Muscle of back (tissue), 11 donors: ENCODE results near the gene GOLGA8S. TPM values are rescaled to one million over a fixed set of nuclear protein-coding genes. Genes with fewer than 3 reads are reported as not detected.
"Not testable (repeated sequence)": the region's sequence is repeated elsewhere in the genome, so short reads cannot be mapped to it uniquely, and the experiment has no call there.

ENCODE experiments used
- DNase-seq, 3 donors: peaks; one replicate each; pipeline versions ENCODE4 v3.0.0 to v3.0.0-alpha.2; 2013
- polyA plus RNA-seq, 10 donors: library from polyadenylated mRNA; unstranded; fragments of 120-200 nt; gene quantifications; one replicate each; pipeline ENCODE4 v1.2.1, GENCODE V29; 2013; ENCODE audit not compliant: insufficient read length in 10 of 10

Gene GOLGA8S
- polyA plus RNA-seq, 10 donors: 0.24 to 1.2 (median 0.55) TPM

GRCh38 chr15:23397779-23398178, 43.2 kb downstream of the GOLGA8S start:
- no peak for DNase-seq

GRCh38 chr15:23398357-23398756, 43.8 kb downstream of the GOLGA8S start:
- not testable (repeated sequence) for DNase-seq

- not testable (repeated sequence) for DNase-seq
Measured at GRCh38 chr15:23399207-23399606, 44.7 kb downstream of the GOLGA8S start.

GRCh38 chr15:23401627-23402026, 47.1 kb downstream of the GOLGA8S start:
- DNase-seq: no peak

- DNase-seq: no peak
Measured at GRCh38 chr15:23402140-23402539, 47.6 kb downstream of the GOLGA8S start.

GRCh38 chr15:23402544-23402943, 48.0 kb downstream of the GOLGA8S start:
- DNase-seq: no peak

GRCh38 chr15:23403550-23403949, 49.0 kb downstream of the GOLGA8S start:
- DNase-seq: no peak

GRCh38 chr15:23411841-23412240, 57.3 kb downstream of the GOLGA8S start:
- DNase-seq: no peak

- not testable (repeated sequence) for DNase-seq
Measured at GRCh38 chr15:23412881-23413600, 58.5 kb downstream of the GOLGA8S start.

Other genes starting within 250 kb of the GOLGA8S start
- not detected for gene GOLGA6L1, start 217.9 kb upstream of the GOLGA8S start, polyA plus RNA-seq
- gene GOLGA6L26, start 20.6 kb upstream of the GOLGA8S start, polyA plus RNA-seq: not detected
- not detected for gene GOLGA6L2, start 92.5 kb downstream of the GOLGA8S start, polyA plus RNA-seq
- 1 to 10 TPM in 9 of 10 donors, under 1 TPM in 1; 0.65 to 5.7 (median 2.5) TPM for gene MKRN3, start 210.9 kb downstream of the GOLGA8S start, polyA plus RNA-seq